H9 (cell line): Measurements from ENCODE around the gene HSH2D. TPM values are rescaled to one million over a fixed set of nuclear protein-coding genes. Genes with fewer than 3 reads are reported as not detected.

Source experiments
- DNase-seq: peaks from one replicate; pipeline ENCODE4 v3.0.0-alpha.2; 2017
- H2AFZ ChIP-seq: one replicate; pipeline ENCODE4 v1.6.1; 2013; ENCODE audit warnings: mild to moderate bottlenecking, low read length, control low read depth, moderate library complexity
- H2AK5ac ChIP-seq: 2 replicates; pipeline ENCODE4 v1.6.1; 2013; ENCODE audit warnings: low read length, control low read depth, mixed read lengths; ENCODE audit not compliant: insufficient read length
- H2BK120ac ChIP-seq: one replicate; pipeline ENCODE4 v1.6.1; 2013; ENCODE audit warnings: low read depth, mild to moderate bottlenecking, low read length, control low read depth, inconsistent platforms; ENCODE audit not compliant: poor library complexity, severe bottlenecking
- H2BK12ac ChIP-seq: 2 replicates; pipeline ENCODE4 v1.6.1; 2013; ENCODE audit warnings: low read length, control low read depth, mixed read lengths, low read depth; ENCODE audit not compliant: insufficient read length
- H2BK15ac ChIP-seq: 2 replicates; pipeline ENCODE4 v1.6.1; 2013; ENCODE audit warnings: low read depth, low read length, control low read depth
- H2BK20ac ChIP-seq: one replicate; pipeline ENCODE4 v1.6.1; 2013; ENCODE audit warnings: low read depth, mild to moderate bottlenecking, low read length, control low read depth, inconsistent platforms; ENCODE audit not compliant: poor library complexity, severe bottlenecking
- H2BK5ac ChIP-seq: 2 replicates; pipeline ENCODE4 v1.6.1; 2013; ENCODE audit warnings: low read length, control low read depth, mixed read lengths; ENCODE audit not compliant: insufficient read length
- H3K14ac ChIP-seq: 2 replicates; pipeline ENCODE4 v1.6.1; 2013; ENCODE audit warnings: low read length, control low read depth; ENCODE audit not compliant: insufficient read depth
- H3K18ac ChIP-seq: 2 replicates; pipeline ENCODE4 v1.6.1; 2013; ENCODE audit warnings: low read depth, mild to moderate bottlenecking, mixed read lengths, low read length, control low read depth; ENCODE audit not compliant: insufficient read length
- H3K23ac ChIP-seq: 2 replicates; pipeline ENCODE4 v1.6.1; 2013; ENCODE audit warnings: low read length, control low read depth, mixed read lengths, low read depth; ENCODE audit not compliant: insufficient read length
- H3K23me2 ChIP-seq: 2 replicates; pipeline ENCODE4 v1.6.1; 2013; ENCODE audit warnings: low read depth, mild to moderate bottlenecking, mixed read lengths, low read length, control low read depth; ENCODE audit not compliant: insufficient read length, poor library complexity, severe bottlenecking
- H3K27ac ChIP-seq: 2 replicates; pipeline ENCODE4 v1.5.1; 2013; ENCODE audit warnings: low read length, control low read depth, mixed read lengths, low read depth; ENCODE audit not compliant: insufficient read length
- H3K27me3 ChIP-seq: 2 replicates; pipeline ENCODE4 v1.6.1; 2013; ENCODE audit warnings: low read length, control low read depth, inconsistent platforms; ENCODE audit not compliant: insufficient read depth
- H3K4ac ChIP-seq: 2 replicates; pipeline ENCODE4 v1.6.1; 2013; ENCODE audit warnings: low read depth, mild to moderate bottlenecking, control low read depth, inconsistent platforms, low read length, moderate library complexity
- H3K4me1 ChIP-seq: 2 replicates; pipeline ENCODE4 v1.6.1; 2013; ENCODE audit warnings: low read length, control low read depth, inconsistent platforms; ENCODE audit not compliant: insufficient read depth
- H3K4me2 ChIP-seq: 2 replicates; pipeline ENCODE4 v1.6.1; 2013; ENCODE audit warnings: low read length, control low read depth, mixed read lengths; ENCODE audit not compliant: insufficient read length, insufficient read depth
- H3K56ac ChIP-seq: 2 replicates; pipeline ENCODE4 v1.6.1; 2013; ENCODE audit warnings: low read depth, mild to moderate bottlenecking, mixed read lengths, low read length, control low read depth; ENCODE audit not compliant: insufficient read length
- H3K79me1 ChIP-seq: 2 replicates; pipeline ENCODE4 v1.6.1; 2013; ENCODE audit warnings: low read depth, mild to moderate bottlenecking, moderate library complexity, low read length, control low read depth, inconsistent platforms; ENCODE audit not compliant: insufficient read depth, poor library complexity, severe bottlenecking
- H3K79me2 ChIP-seq: 2 replicates; pipeline ENCODE4 v1.6.1; 2013; ENCODE audit warnings: low read length, control low read depth, inconsistent platforms; ENCODE audit not compliant: insufficient read depth
- H3K9ac ChIP-seq: 2 replicates; pipeline ENCODE4 v1.6.1; 2013; ENCODE audit warnings: low read length, control low read depth, mixed read lengths; ENCODE audit not compliant: insufficient read length; ENCODE audit errors: extremely low read depth
- H3K9me3 ChIP-seq: one replicate; pipeline ENCODE4 v1.6.1; 2013; ENCODE audit warnings: low read depth, low read length, inconsistent platforms; ENCODE audit not compliant: control insufficient read depth
- H3T11ph ChIP-seq: one replicate; pipeline ENCODE4 v1.6.1; 2013; ENCODE audit warnings: mild to moderate bottlenecking, low read length, control low read depth, inconsistent platforms
- H4K20me1 ChIP-seq: one replicate; pipeline ENCODE4 v1.6.1; 2013; ENCODE audit not compliant: control insufficient read depth, insufficient read length, insufficient read depth
- H4K5ac ChIP-seq: 2 replicates; pipeline ENCODE4 v1.6.1; 2013; ENCODE audit warnings: low read depth, mild to moderate bottlenecking, mixed read lengths, low read length, control low read depth; ENCODE audit not compliant: insufficient read length
- H4K8ac ChIP-seq: replicated peaks from 2 replicates; pipeline ENCODE4 v1.6.1; 2013; ENCODE audit warnings: low read length, control low read depth, mixed read lengths, low read depth; ENCODE audit not compliant: insufficient read length
- H4K91ac ChIP-seq: 2 replicates; pipeline ENCODE4 v1.6.1; 2013; ENCODE audit warnings: low read depth, mild to moderate bottlenecking, moderate library complexity, mixed read lengths, low read length, control low read depth; ENCODE audit not compliant: insufficient read length
- H3K27ac Mint-ChIP-seq, 3 experiments: 2 replicates in 2 of 3; 3 replicates in 1 of 3; pipeline ENCODE4 v1.8.0; 2020 to 2021; ENCODE audit warnings: mixed read lengths in 3 of 3, mild to moderate bottlenecking in 1 of 3, moderate library complexity in 1 of 3
- H3K27me3 Mint-ChIP-seq: 2 replicates; pipeline ENCODE4 v1.8.0; 2021; ENCODE audit warnings: low read depth, mild to moderate bottlenecking, moderate library complexity, mixed read lengths
- H3K36me3 Mint-ChIP-seq, 3 experiments: 2 replicates in 2 of 3; 3 replicates in 1 of 3; pipeline ENCODE4 v1.8.0; 2020 to 2021; ENCODE audit warnings: low read depth in 3 of 3, mixed read lengths in 3 of 3; ENCODE audit not compliant: insufficient read depth in 1 of 3
- H3K4me1 Mint-ChIP-seq, 2 experiments: 2 replicates each; pipeline ENCODE4 v1.8.0; 2020; ENCODE audit warnings: mixed read lengths in 2 of 2
- H3K4me3 Mint-ChIP-seq, 2 experiments: 2 replicates in 1 of 2; 3 replicates in 1 of 2; pipeline ENCODE4 v1.8.0; 2020 to 2021; ENCODE audit warnings: mild to moderate bottlenecking in 2 of 2, mixed read lengths in 2 of 2, moderate library complexity in 1 of 2
- H3K9me3 Mint-ChIP-seq, 2 experiments: 2 replicates in 1 of 2; 3 replicates in 1 of 2; pipeline ENCODE4 v1.8.0; 2020; ENCODE audit warnings: mild to moderate bottlenecking in 2 of 2, mixed read lengths in 2 of 2, moderate library complexity in 1 of 2
- WGBS: extraction: QIAGEN DNeasy Blood & Tissue Kit; methylation state at CpG from one replicate; pipeline ENCODE4 v1.1.7; 2013; ENCODE audit warnings: missing lambda C conversion rate, low lambda C conversion rate, mixed read lengths; ENCODE audit not compliant: insufficient read length; ENCODE audit errors: extremely low coverage; 5-methylcytosine and 5-hydroxymethylcytosine counted together
- total RNA-seq: library from RNA; stranded (reverse); gene quantifications from 2 replicates; pipeline ENCODE4 v1.2.1, GENCODE V29; 2021
- TF ChIP-seq, protein P1 (sequence below): fragments of 200-600 bp; sonication (generic); conservative IDR thresholded peaks from 3 replicates; pipeline ENCODE4 v1.8.0; 2021; ENCODE audit warnings: antibody characterized with exemption, mild to moderate bottlenecking

The HSH2D gene
- total RNA-seq, 1 experiment from 2014 or later: 2.3 TPM

DNA sequence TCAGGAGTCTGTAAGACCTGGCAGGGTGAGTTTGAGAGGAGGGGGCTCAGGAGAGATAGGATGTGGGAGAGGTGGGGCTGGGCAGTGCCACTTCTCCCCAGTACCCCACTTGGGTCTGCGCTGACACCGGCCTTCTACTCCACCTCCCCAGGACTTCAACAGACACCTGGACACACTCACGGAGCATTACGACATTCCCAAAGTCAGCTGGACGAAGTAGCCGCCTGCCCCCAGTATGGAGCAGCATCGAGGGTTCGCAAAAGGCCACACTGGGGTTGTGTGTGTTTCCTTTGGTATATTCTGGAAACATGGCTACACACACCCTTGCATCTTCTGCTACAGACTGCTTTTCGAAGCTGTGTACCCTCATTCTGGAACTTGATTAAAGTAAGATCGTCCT lies 47.3 kb downstream of the HSH2D start:
- Histone ChIP-seq H3K56ac (no peak overlapping the region), H3K4me1 (no peaks in the 10 kb centered on the region), H3K23me2 (no peaks in the 10 kb centered on the region), H2BK20ac (no peak overlapping the region), H2AK5ac (no peak overlapping the region), H4K91ac (no peak overlapping the region), H2BK5ac (no peak overlapping the region), H3K27me3 (no peaks in the 10 kb centered on the region), H3K14ac (no peak overlapping the region), H2BK120ac (no peak overlapping the region), H3K23ac (no peak overlapping the region), H4K5ac (no peak overlapping the region), H3K79me1 (no peaks in the 10 kb centered on the region), H3K9me3 (no peaks in the 10 kb centered on the region), H2AFZ (no peak overlapping the region), H3K9ac (no peak overlapping the region), H2BK12ac (no peak overlapping the region), H4K20me1 (no peaks in the 10 kb centered on the region), H4K8ac (no peak overlapping the region), H3T11ph (no peak overlapping the region), H3K79me2 (peaks cover 4% of the 10 kb centered on the region; the same call in 1 of the 2 replicates), H3K27ac (no peak overlapping the region), H3K4me2 (no peak overlapping the region), H3K4ac (no peak overlapping the region), H2BK15ac (no peak overlapping the region), H3K18ac (no peak overlapping the region)
- no CpG with 5 or more reads among the region's 10 CpGs for WGBS
- Mint-ChIP-seq H3K9me3 (no peaks in the 10 kb centered on the region), H3K4me1 (peaks cover 10 to 11% of the 10 kb centered on the region in 2 experiments), H3K4me3 (no peak overlapping the region), H3K27me3 (no peaks in the 10 kb centered on the region), H3K27ac (peak overlapping the region in 1 of 3 experiments; percentile 48; a peak in 1 of 7 replicates), H3K36me3 (peaks cover 26 to 55% (median 46%) of the 10 kb centered on the region in 3 experiments; a peak in 6 of 7 replicates)
- no peak for DNase-seq
- TF ChIP-seq, protein P1, sequence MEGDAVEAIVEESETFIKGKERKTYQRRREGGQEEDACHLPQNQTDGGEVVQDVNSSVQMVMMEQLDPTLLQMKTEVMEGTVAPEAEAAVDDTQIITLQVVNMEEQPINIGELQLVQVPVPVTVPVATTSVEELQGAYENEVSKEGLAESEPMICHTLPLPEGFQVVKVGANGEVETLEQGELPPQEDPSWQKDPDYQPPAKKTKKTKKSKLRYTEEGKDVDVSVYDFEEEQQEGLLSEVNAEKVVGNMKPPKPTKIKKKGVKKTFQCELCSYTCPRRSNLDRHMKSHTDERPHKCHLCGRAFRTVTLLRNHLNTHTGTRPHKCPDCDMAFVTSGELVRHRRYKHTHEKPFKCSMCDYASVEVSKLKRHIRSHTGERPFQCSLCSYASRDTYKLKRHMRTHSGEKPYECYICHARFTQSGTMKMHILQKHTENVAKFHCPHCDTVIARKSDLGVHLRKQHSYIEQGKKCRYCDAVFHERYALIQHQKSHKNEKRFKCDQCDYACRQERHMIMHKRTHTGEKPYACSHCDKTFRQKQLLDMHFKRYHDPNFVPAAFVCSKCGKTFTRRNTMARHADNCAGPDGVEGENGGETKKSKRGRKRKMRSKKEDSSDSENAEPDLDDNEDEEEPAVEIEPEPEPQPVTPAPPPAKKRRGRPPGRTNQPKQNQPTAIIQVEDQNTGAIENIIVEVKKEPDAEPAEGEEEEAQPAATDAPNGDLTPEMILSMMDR: no peak
